ENCODE results near the gene SLC49A3.

DNA sequence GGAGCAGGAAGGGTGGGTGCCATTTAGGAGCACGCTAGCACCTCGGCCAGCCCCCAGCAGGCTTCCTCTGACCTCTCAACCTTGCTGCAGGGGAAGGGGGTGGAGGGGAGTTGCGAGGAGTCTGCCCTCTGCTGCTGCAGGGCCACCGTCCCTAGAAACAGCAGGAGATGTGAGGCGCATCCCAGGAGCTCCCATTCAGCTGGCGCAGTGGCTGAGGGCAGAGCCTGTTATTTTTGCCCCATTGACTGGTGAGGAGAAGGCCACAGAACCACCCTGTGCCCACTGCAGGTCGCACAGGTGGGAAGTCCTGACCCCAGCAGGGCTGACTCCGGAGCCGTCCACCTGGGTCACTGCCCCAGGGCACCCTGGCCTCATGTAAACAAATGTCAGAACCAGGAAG is 55.5 kb downstream of the SLC49A3 start:
- TF ChIP-seq, protein P1, sequence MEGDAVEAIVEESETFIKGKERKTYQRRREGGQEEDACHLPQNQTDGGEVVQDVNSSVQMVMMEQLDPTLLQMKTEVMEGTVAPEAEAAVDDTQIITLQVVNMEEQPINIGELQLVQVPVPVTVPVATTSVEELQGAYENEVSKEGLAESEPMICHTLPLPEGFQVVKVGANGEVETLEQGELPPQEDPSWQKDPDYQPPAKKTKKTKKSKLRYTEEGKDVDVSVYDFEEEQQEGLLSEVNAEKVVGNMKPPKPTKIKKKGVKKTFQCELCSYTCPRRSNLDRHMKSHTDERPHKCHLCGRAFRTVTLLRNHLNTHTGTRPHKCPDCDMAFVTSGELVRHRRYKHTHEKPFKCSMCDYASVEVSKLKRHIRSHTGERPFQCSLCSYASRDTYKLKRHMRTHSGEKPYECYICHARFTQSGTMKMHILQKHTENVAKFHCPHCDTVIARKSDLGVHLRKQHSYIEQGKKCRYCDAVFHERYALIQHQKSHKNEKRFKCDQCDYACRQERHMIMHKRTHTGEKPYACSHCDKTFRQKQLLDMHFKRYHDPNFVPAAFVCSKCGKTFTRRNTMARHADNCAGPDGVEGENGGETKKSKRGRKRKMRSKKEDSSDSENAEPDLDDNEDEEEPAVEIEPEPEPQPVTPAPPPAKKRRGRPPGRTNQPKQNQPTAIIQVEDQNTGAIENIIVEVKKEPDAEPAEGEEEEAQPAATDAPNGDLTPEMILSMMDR (IDR thresholded peaks at IDR 0.05), result no peak
- TF ChIP-seq POLR2AphosphoS5 (IDR thresholded peaks at IDR 0.05), result no peak

Data from breast epithelium (tissue), 3 donors.